Suprapubic skin (tissue), 4 donors: ENCODE results near the gene SEMA3A.
"Not testable (repeated sequence)": the region's sequence is repeated elsewhere in the genome, so short reads cannot be mapped to it uniquely, and the experiment has no call there.

Experiments used
- CTCF ChIP-seq, 2 donors: fragments of 200-600 bp in 1 of 2; fragments of 450-650 bp in 1 of 2; sonication (generic) in 1 of 2; IDR thresholded peaks; one replicate each; pipeline ENCODE4 v1.5.1; 2016 to 2019; ENCODE audit warnings: antibody characterized with exemption in 2 of 2, mild to moderate bottlenecking in 1 of 2, moderate library complexity in 1 of 2
- POLR2A ChIP-seq, 2 donors: fragments of 450-650 bp; IDR thresholded peaks; one replicate each; pipeline ENCODE4 v1.6.1; 2017; ENCODE audit warnings: antibody characterized with exemption in 2 of 2, mild to moderate bottlenecking in 2 of 2, moderate library complexity in 2 of 2
- POLR2AphosphoS5 ChIP-seq, 3 donors: sonication (generic); formaldehyde crosslinking; IDR thresholded peaks; one replicate each; pipeline ENCODE4 v1.6.1; 2017; ENCODE audit warnings: antibody characterized with exemption in 3 of 3

GRCh38 chr7:84214757-84215156 lies 20.2 kb upstream of the SEMA3A start:
- TF ChIP-seq CTCF, POLR2A, POLR2AphosphoS5 (IDR thresholded peaks at IDR 0.05): not testable (repeated sequence)
